GM19035 (cell line): ENCODE measurements around the gene MAS1.
"Not testable (repeated sequence)": the region's sequence is repeated elsewhere in the genome, so short reads cannot be mapped to it uniquely, and the experiment has no call there.

Source experiments
- ATAC-seq: cut with Tn5 transposase; IDR thresholded peaks from one replicate; pipeline ENCODE4 v1.9.1; 2021; ENCODE audit not compliant: unreplicated experiment

MAS1 gene

GRCh38 chr6:159890792-159891191 is at the start of gene MAS1:
TSS of gene MAS1 (plus strand) at chr6:159890988. CDS start at chr6:159906956, 15,968 bp downstream.
- ATAC-seq = no peak

- ATAC-seq = no peak
Observed at GRCh38 chr6:159842035-159842434, 48.8 kb upstream of the MAS1 start.

GRCh38 chr6:159844737-159845645 is 45.8 kb upstream of the MAS1 start:
- ATAC-seq = no peak

GRCh38 chr6:159848552-159848951 is 42.2 kb upstream of the MAS1 start:
- ATAC-seq = not testable (repeated sequence)

- not testable (repeated sequence) for ATAC-seq
Observed at GRCh38 chr6:159849851-159850250, 40.9 kb upstream of the MAS1 start.

- ATAC-seq = no peak
Observed at GRCh38 chr6:159852877-159853276, 37.9 kb upstream of the MAS1 start.

- no peak for ATAC-seq
Observed at GRCh38 chr6:159853754-159854153, 37.0 kb upstream of the MAS1 start.

GRCh38 chr6:159854959-159855358 is 35.8 kb upstream of the MAS1 start:
- ATAC-seq = no peak

GRCh38 chr6:159858259-159858658 is 32.5 kb upstream of the MAS1 start:
- no peak for ATAC-seq

- ATAC-seq = no peak
Observed at GRCh38 chr6:159860482-159860881, 30.3 kb upstream of the MAS1 start.

GRCh38 chr6:159862103-159862502 is 28.7 kb upstream of the MAS1 start:
- no peak for ATAC-seq

GRCh38 chr6:159863341-159863740 is 27.4 kb upstream of the MAS1 start:
- peak; percentile 55 for ATAC-seq

GRCh38 chr6:159865226-159865920 is 25.4 kb upstream of the MAS1 start:
- no peak for ATAC-seq

- ATAC-seq = no peak
Observed at GRCh38 chr6:159866286-159867247, 24.2 kb upstream of the MAS1 start.

GRCh38 chr6:159871241-159871640 is 19.5 kb upstream of the MAS1 start:
- ATAC-seq = no peak

- no peak for ATAC-seq
Observed at GRCh38 chr6:159871906-159872305, 18.9 kb upstream of the MAS1 start.

- ATAC-seq = no peak
Observed at GRCh38 chr6:159874435-159874834, 16.4 kb upstream of the MAS1 start.

GRCh38 chr6:159875194-159875593 is 15.6 kb upstream of the MAS1 start:
- no peak for ATAC-seq

- ATAC-seq = no peak
Observed at GRCh38 chr6:159876242-159876641, 14.5 kb upstream of the MAS1 start.

- ATAC-seq = no peak
Observed at GRCh38 chr6:159877256-159877808, 13.5 kb upstream of the MAS1 start.

GRCh38 chr6:159878341-159878740 is 12.4 kb upstream of the MAS1 start:
- no peak for ATAC-seq
